ENCODE results near the gene TMEM171.

The TMEM171 gene

DNA sequence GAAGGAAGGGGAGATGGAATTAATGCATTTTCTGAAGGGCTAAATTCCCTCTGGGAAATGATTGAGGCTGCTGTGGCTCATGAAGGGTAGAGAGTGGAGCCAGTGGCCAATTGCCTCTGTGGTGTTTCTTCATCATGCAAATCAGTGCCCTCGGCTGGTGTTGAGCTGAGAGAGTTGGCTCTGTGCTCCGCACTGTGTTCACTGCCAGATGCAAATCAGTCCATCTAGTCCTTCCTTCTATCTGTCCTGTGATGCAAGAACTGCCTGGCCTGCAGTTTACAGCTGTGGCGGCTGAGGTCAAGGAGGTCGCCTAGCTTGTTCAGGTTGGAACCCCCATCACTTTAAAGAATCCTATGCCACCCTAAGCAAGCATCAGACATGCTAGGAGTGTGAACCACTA is 6.0 kb downstream of the TMEM171 start:
- Histone ChIP-seq H3K4me2 (ENCODE audit: insufficient read depth, low read length) (no peak overlapping the region), H3K27ac (ENCODE audit: low read length) (no peak overlapping the region), H3K27me3 (ENCODE audit: insufficient read depth, low read length, poor library complexity) (peaks cover 22% of the 10 kb centered on the region), H2AFZ (ENCODE audit: low read depth, low read length) (no peak overlapping the region), H3K36me3 (ENCODE audit: insufficient read depth, low read length) (no peaks in the 10 kb centered on the region), H3K4me3 (ENCODE audit: low read depth in 1 of 2, low read length in 2 of 2) (no peak overlapping the region), H4K20me1 (ENCODE audit: insufficient read depth, low read length) (0 out of 2 replicates have a peak, but pooled peaks cover 5% of the 10 kb centered on the region), H3K9me3 (ENCODE audit: insufficient read depth, low read length, severe bottlenecking) (no peaks in the 10 kb centered on the region), H3K4me1 (ENCODE audit: insufficient read depth, low read length) (no peaks in the 10 kb centered on the region), H3K9ac (ENCODE audit: low read depth, low read length) (no peak overlapping the region), H3K79me2 (ENCODE audit: insufficient read depth, low read length) (no peaks in the 10 kb centered on the region)
- TF ChIP-seq, protein P1, sequence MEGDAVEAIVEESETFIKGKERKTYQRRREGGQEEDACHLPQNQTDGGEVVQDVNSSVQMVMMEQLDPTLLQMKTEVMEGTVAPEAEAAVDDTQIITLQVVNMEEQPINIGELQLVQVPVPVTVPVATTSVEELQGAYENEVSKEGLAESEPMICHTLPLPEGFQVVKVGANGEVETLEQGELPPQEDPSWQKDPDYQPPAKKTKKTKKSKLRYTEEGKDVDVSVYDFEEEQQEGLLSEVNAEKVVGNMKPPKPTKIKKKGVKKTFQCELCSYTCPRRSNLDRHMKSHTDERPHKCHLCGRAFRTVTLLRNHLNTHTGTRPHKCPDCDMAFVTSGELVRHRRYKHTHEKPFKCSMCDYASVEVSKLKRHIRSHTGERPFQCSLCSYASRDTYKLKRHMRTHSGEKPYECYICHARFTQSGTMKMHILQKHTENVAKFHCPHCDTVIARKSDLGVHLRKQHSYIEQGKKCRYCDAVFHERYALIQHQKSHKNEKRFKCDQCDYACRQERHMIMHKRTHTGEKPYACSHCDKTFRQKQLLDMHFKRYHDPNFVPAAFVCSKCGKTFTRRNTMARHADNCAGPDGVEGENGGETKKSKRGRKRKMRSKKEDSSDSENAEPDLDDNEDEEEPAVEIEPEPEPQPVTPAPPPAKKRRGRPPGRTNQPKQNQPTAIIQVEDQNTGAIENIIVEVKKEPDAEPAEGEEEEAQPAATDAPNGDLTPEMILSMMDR (IDR thresholded peaks at IDR 0.05; ENCODE audit: borderline replicate concordance, extremely low read depth, low read length, poor library complexity, severe bottlenecking): no peak
- TF ChIP-seq EZH2 (IDR thresholded peaks at IDR 0.05; ENCODE audit: borderline replicate concordance, low read depth, low read length, severe bottlenecking): no peak
- ATAC-seq (ENCODE audit: insufficient read depth, low read depth) (no peak), DNase-seq (no peak)

DNA sequence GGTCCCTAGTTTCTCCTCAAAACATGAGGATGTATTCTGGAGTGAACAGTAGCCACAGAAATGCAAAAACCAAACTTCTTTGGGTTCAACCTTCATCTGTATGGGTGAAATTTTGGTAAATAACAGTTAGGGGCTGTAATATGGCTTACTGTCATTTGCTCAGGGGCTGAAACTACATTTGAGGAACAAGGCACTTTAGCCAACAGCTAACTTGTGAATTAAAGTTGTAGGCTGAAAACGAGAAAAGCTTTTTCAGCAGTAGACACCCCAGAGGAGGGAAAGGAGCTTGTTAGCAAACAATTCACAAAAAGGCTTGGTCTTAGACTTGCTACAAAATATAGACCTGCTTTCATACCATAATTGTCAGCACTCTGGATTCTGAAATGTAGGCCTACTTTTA is 6.6 kb downstream of the TMEM171 start:
- Histone ChIP-seq H3K79me2 (ENCODE audit: insufficient read depth, low read length) (no peaks in the 10 kb centered on the region), H3K27me3 (ENCODE audit: insufficient read depth, low read length, poor library complexity) (peaks cover 23% of the 10 kb centered on the region), H3K4me3 (ENCODE audit: low read depth in 1 of 2, low read length in 2 of 2) (no peak overlapping the region), H3K9ac (ENCODE audit: low read depth, low read length) (no peak overlapping the region), H3K4me2 (ENCODE audit: insufficient read depth, low read length) (no peak overlapping the region), H3K4me1 (ENCODE audit: insufficient read depth, low read length) (no peaks in the 10 kb centered on the region), H3K9me3 (ENCODE audit: insufficient read depth, low read length, severe bottlenecking) (no peaks in the 10 kb centered on the region), H4K20me1 (ENCODE audit: insufficient read depth, low read length) (0 out of 2 replicates have a peak, but pooled peaks cover 5% of the 10 kb centered on the region), H2AFZ (ENCODE audit: low read depth, low read length) (no peak overlapping the region), H3K36me3 (ENCODE audit: insufficient read depth, low read length) (no peaks in the 10 kb centered on the region), H3K27ac (ENCODE audit: low read length) (no peak overlapping the region)
- DNase-seq (no peak), ATAC-seq (ENCODE audit: insufficient read depth, low read depth) (no peak)
- TF ChIP-seq, protein P1 (IDR thresholded peaks at IDR 0.05; ENCODE audit: borderline replicate concordance, extremely low read depth, low read length, poor library complexity, severe bottlenecking): no peak
- TF ChIP-seq EZH2 (IDR thresholded peaks at IDR 0.05; ENCODE audit: borderline replicate concordance, low read depth, low read length, severe bottlenecking): no peak

- Histone ChIP-seq H3K36me3 (ENCODE audit: insufficient read depth, low read length) (no peaks in the 10 kb centered on the region), H2AFZ (ENCODE audit: low read depth, low read length) (no peak overlapping the region), H3K9ac (ENCODE audit: low read depth, low read length) (no peak overlapping the region), H3K4me2 (ENCODE audit: insufficient read depth, low read length) (no peak overlapping the region), H3K9me3 (ENCODE audit: insufficient read depth, low read length, severe bottlenecking) (no peaks in the 10 kb centered on the region), H3K27me3 (ENCODE audit: insufficient read depth, low read length, poor library complexity) (peaks cover 19% of the 10 kb centered on the region), H4K20me1 (ENCODE audit: insufficient read depth, low read length) (0 out of 2 replicates have a peak, but pooled peaks cover 5% of the 10 kb centered on the region), H3K4me3 (ENCODE audit: low read depth in 1 of 2, low read length in 2 of 2) (no peak overlapping the region), H3K79me2 (ENCODE audit: insufficient read depth, low read length) (no peaks in the 10 kb centered on the region), H3K4me1 (ENCODE audit: insufficient read depth, low read length) (no peaks in the 10 kb centered on the region), H3K27ac (ENCODE audit: low read length) (no peak overlapping the region)
- TF ChIP-seq, protein P1 (IDR thresholded peaks at IDR 0.05; ENCODE audit: borderline replicate concordance, extremely low read depth, low read length, poor library complexity, severe bottlenecking): no peak
- no peak for TF ChIP-seq EZH2 (IDR thresholded peaks at IDR 0.05; ENCODE audit: borderline replicate concordance, low read depth, low read length, severe bottlenecking)
- no peak for DNase-seq
- no peak for ATAC-seq (ENCODE audit: insufficient read depth, low read depth)
These were observed 8.8 kb downstream of the TMEM171 start for GRCh38 chr5:73129143-73129542.

DNA sequence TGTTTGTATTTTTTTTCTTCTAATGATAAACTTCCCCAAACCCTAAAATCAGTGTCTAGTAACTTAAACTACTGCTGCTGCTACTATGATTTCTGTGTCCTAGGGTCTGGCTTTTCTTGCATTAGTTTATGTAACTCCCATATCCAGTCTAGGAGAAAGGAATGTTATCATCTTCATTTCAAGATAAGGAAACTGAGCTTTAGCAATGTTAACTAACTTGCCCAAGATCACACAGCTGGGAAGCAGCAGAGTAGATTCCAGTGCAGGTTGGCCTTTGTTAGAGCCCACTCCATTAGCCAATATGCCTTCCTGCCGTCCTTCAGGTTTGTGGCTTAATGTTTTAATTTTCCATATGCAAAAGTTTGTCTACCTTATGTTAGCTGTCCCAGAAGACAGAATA is 10.4 kb downstream of the TMEM171 start:
- H3K4me2 ChIP-seq (ENCODE audit: insufficient read depth, low read length): no peak overlapping the region
- H3K4me1 ChIP-seq (ENCODE audit: insufficient read depth, low read length): no peaks in the 10 kb centered on the region
- DNase-seq: no peak
- TF ChIP-seq, protein P1 (IDR thresholded peaks at IDR 0.05; ENCODE audit: borderline replicate concordance, extremely low read depth, low read length, poor library complexity, severe bottlenecking): no peak
- no peak for TF ChIP-seq EZH2 (IDR thresholded peaks at IDR 0.05; ENCODE audit: borderline replicate concordance, low read depth, low read length, severe bottlenecking)
- H3K79me2 ChIP-seq (ENCODE audit: insufficient read depth, low read length): no peaks in the 10 kb centered on the region
- no peak overlapping the region for H3K4me3 ChIP-seq (ENCODE audit: low read depth in 1 of 2, low read length in 2 of 2)
- H2AFZ ChIP-seq (ENCODE audit: low read depth, low read length): no peak overlapping the region
- no peak overlapping the region for H3K9ac ChIP-seq (ENCODE audit: low read depth, low read length)
- peaks cover 19% of the 10 kb centered on the region for H3K27me3 ChIP-seq (ENCODE audit: insufficient read depth, low read length, poor library complexity)
- no peak for ATAC-seq (ENCODE audit: insufficient read depth, low read depth)
- no peaks in the 10 kb centered on the region for H3K36me3 ChIP-seq (ENCODE audit: insufficient read depth, low read length)
- 0 out of 2 replicates have a peak, but pooled peaks cover 5% of the 10 kb centered on the region for H4K20me1 ChIP-seq (ENCODE audit: insufficient read depth, low read length)
- no peak overlapping the region for H3K27ac ChIP-seq (ENCODE audit: low read length)
- H3K9me3 ChIP-seq (ENCODE audit: insufficient read depth, low read length, severe bottlenecking): no peaks in the 10 kb centered on the region
